SHP77 treated with DMSO at 0.1 percent for 48 hours (cell line): Measurements from ENCODE around the gene TBCC.

ENCODE experiments used
- DNase-seq: peaks from one replicate; lab custom pipeline; 2025; lab: John Stamatoyannopoulos, UW

Gene TBCC

GRCh38 chr6:42694586-42694985, 51.3 kb downstream of the TBCC start:
- DNase-seq: no peak
